HG02623 (cell line): ENCODE measurements around the gene GNG12.

Source experiments
- ATAC-seq: cut with Tn5 transposase; IDR thresholded peaks from one replicate; pipeline ENCODE4 v1.9.1; 2021; ENCODE audit warnings: moderate library complexity; ENCODE audit not compliant: unreplicated experiment

Gene GNG12

GRCh38 chr1:67843331-67843730 lies 10.1 kb upstream of the GNG12 start:
- ATAC-seq, result no peak

DNA sequence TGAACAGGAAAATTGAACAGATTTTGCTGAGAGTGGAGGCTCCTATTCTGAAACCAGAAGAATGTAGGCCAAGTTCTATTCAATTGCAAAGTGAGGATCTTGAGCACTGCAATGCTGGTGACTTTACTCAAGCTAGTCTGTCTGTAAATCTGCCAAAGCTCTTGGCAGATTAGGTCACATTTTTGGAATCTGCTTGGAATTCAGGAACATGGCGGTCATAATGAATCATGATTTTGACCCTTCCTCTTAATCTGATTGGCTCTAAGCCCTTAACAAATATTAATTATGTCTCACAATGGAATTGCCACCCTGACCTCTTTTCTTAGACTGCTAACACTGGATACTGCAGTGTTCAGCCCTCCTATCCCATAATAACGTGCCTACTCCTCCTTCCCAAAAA lies 7.2 kb upstream of the GNG12 start:
- no peak for ATAC-seq

GRCh38 chr1:67839826-67840225 lies 6.6 kb upstream of the GNG12 start:
- ATAC-seq, result no peak

GRCh38 chr1:67838180-67838910 lies 5.1 kb upstream of the GNG12 start:
- ATAC-seq, result no peak

GRCh38 chr1:67836769-67837168 lies 3.5 kb upstream of the GNG12 start:
- no peak for ATAC-seq

GRCh38 chr1:67835663-67836452 lies 2.6 kb upstream of the GNG12 start:
- no peak for ATAC-seq

DNA sequence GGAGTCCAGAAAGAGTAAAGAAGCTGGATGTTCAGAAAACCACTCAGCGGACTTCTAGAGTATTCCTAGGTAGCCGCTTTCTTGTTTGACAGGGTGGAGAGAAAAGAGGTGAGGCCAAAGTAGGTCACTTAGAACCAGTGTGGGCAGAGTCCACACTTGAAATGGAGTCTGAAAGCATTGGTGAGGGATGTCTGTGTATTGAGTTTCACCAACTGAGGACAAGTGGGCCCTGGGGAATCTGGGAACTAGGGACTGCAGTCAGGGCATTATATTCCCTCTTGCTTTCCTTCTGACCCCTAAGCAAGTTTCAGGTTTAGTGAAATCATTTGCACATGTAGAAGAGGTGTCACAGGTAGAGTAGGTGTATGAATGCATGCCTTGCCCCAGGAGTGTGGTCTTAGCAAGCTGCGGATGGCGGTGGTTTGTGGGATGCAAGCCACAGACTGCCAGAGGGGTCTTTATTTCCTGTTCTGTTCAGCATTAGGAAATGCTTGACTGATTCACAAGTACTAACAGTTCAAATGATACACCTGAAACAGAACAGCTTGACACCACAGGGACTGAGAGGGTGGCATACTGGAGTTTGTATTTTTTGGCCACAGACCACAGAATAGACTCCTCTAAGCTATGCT lies 1.1 kb upstream of the GNG12 start:
- no peak for ATAC-seq

DNA sequence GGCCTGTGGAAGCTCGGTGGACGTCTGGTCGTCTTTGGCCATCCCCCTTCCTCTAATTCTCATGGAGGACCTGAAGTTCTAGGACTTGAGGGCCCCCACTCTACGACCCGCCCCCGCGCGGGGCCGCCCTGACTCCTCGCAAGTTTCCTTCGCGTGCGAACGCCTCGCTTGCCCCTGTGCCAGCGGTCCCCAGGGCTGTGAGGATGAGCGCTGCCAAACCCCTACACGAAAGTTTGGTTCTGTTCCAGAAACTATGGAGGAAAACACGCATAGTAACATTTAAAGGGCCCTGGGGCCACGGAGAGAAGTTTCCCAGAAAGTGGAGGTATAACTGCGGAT lies 304 bp upstream of the GNG12 start:
- ATAC-seq, result peak; percentile 3

GRCh38 chr1:67831850-67832513 lies 1.3 kb downstream of the GNG12 start:
- ATAC-seq, result no peak

DNA sequence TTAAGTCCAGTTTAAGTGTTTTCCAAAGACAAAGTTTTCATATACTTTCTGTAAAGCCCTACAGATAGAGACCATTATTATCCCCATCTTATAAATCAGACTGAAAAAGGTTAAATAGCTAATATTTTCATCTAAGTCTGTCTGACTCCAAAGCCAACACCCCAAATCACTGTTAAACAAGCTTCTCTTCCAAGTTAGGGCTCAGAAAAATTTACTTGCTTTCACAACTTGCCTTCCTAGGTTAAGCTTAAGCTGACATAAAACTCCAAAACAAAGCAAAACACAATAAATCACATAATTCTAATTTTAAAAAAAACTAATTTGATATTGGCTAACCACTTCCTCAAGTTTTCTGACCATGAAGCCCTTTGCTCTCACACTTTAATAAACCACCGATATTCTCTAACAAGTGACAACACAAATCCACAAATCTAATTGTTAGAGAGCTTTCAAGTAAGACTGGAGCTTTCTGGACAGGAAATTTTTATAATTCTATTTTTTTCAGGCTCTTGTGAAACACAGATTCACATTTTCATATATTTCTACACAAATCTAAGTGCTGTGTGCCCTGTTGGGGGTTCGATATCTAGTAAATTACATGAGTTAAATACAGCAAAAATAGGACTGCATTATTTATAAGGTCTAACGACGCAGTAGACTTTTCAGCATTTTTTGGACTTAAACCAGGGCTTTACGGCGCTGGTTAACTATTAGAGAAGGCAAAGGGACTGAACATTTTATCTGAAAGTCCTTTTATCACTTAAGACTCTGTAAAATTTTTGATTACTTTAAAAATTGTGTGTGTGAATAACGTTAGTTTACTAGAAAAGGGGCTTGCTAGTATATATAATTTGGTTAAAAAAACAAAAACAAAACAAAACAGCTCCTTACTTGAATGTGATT lies 2.1 kb downstream of the GNG12 start:
- ATAC-seq, result no peak

GRCh38 chr1:67830226-67830625 lies 3.0 kb downstream of the GNG12 start:
- ATAC-seq, result no peak

DNA sequence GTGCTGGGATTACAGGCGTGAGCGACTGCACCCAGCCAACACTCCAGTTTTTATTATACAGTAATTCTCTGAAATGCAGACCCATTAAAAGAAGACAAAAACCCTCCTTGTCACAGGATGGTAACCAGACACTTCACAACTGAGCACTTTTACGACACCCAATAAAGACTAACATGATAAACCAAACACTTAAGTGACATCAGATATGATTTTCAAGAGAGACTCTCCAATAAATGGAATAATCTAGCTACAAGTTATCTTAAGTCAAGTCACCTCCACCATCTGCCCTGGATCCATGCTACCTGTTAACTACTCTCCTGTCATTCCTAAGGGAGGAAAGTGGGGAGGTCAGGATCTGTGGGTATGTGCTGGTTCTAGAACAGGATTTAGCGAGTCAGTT lies 5.6 kb downstream of the GNG12 start:
- no peak for ATAC-seq

DNA sequence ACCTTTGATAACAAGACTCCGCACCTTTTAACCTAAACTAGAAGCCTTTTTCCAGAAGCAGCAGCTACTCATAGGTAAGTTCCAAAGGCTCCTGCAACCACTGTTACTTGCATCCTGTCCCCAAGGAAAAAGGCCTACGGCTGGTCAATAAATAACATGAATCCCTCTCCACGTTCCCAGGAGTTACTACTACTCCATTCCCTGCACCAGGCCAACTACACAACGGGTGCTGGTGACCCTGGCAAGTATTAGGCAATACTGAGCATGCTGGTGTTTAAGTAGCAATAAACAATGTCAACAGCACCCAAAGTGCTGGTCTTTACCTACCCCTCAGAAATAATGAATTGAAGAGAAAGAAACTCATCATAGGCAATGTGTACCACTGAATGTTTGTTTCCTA lies 7.7 kb downstream of the GNG12 start:
- ATAC-seq, result no peak

DNA sequence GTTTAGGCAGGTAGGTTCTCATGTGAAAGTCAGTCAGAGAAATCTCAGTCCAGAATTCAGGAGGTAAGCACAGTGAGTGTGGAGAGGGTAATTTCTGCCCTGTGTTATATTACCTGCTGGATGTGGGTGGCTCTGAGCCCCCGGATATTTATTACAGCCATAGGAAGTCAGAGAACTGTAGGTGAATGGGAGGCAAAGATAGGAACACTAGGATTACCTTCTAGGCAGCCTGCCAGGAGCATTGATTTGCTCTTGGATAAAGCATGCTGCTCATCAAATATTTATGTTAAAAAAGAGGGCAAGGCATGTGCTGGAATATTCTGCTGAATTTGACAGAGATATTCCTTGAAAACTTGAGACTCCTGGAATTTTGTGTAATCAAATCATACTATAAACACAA lies 8.5 kb downstream of the GNG12 start:
- no peak for ATAC-seq

GRCh38 chr1:67823615-67824014 lies 9.7 kb downstream of the GNG12 start:
- no peak for ATAC-seq

DNA sequence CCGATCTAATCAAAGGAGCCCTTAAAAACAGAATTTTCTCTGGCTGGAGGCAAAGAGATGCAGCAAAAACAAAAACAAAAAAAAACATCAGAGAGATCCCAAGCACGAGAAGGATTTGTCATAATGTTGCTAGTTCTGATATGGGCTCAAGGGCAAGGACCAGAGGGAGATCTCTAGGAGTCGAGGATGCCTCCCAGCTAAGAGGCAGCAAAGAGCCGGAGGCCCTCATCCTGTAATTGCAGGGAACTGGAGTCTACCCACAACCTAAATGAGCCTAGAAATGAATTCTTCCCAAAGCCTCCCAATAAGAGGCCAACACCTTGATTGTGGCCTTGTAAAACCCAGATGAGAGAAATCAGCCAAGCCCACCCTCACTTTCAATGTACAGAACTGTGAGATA lies 12.0 kb downstream of the GNG12 start:
- no peak for ATAC-seq

DNA sequence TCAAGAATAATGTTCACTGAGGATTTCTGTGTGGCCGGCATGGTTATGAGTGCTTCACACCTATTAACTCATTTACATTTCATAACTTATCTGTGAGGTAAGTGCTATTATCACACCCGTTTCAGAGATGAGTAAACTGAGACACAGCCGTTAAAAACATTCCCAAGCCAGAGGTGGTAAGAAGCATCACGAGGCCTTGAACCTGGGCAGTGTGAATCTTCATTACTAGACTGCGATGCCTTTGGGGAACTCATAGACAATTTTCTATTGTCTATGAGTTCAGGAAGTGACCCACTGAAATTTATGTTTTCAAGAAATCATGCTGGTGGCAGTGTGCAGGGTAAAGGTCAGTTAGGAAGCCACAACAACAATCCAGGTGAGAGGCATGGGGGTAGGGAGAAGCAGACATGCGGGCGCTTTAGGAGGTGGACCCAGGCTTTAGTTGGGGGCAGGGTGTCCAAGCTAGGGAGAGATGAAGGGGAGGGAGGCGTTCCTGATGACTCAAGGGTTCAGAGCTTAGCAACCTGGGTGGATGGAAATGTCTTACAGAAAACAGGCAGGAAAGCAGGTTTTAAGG lies 14.5 kb downstream of the GNG12 start:
- no peak for ATAC-seq

GRCh38 chr1:67818162-67818561 lies 15.1 kb downstream of the GNG12 start:
- ATAC-seq, result no peak

- no peak for ATAC-seq
These were observed 15.9 kb downstream of the GNG12 start for GRCh38 chr1:67817319-67817718.

DNA sequence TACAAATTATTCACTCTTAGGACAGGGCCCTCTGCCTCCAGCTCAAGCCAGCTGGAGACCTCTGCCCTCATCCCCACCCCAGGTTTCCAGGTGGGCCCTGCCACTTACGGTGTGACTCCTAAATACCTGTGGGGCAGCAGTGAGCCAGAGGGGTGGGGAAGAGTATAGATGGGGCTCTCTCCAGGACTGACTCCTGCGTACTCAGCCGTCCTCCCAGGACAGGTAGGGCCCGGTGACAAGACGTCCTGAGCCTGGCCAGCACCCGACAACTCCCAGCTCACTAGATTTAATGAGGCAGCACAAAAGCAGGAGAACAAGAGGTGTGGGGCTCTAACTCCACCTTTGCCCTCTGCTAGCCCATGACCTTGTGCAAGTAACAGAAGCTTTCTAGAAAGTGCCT lies 16.8 kb downstream of the GNG12 start:
- ATAC-seq, result no peak
